ENCODE data around the gene D2HGDH.
A peak's percentile ranks its signal among the peaks of the same experiment; 100 is the strongest.

Gene D2HGDH

GRCh38 chr2:241690202-241690717 is 44.2 kb upstream of the D2HGDH start:
- Histone ChIP-seq H2AK5ac (ENCODE audit: low read depth, low read length) (no peak overlapping the region), H3K27me3 (ENCODE audit: control insufficient read depth in 3 of 3, insufficient read depth in 3 of 3, low read depth in 1 of 3, low read length in 3 of 3) (no peaks in the 10 kb centered on the region), H3K79me1 (ENCODE audit: low read depth, low read length) (peaks cover 3% of the 10 kb centered on the region), H4K8ac (ENCODE audit: low read depth, low read length) (no peak overlapping the region), H2BK12ac (ENCODE audit: low read length) (no peak overlapping the region), H2AFZ (ENCODE audit: low read length) (no peak overlapping the region), H2BK15ac (ENCODE audit: low read length) (no peak overlapping the region), H3K9ac (ENCODE audit: low read depth, low read length, poor library complexity) (no peak overlapping the region), H3K4me2 (ENCODE audit: insufficient read depth, low read length, poor library complexity, severe bottlenecking) (no peak overlapping the region), H3K4me1 (ENCODE audit: control insufficient read depth in 2 of 2, insufficient read depth in 1 of 2, low read depth in 1 of 2, low read length in 2 of 2) (peaks cover 3 to 13% of the 10 kb centered on the region in 2 donors), H2BK5ac (ENCODE audit: low read length) (no peak overlapping the region), H4K91ac (ENCODE audit: low read depth, low read length, poor library complexity) (no peak overlapping the region), H3K4ac (ENCODE audit: low read length) (no peak overlapping the region), H3K9me3 (replicated peaks in 1 of 2; ENCODE audit: control insufficient read depth in 2 of 2, insufficient read depth in 1 of 2, low read depth in 1 of 2, low read length in 2 of 2) (no peaks in the 10 kb centered on the region), H3K18ac (ENCODE audit: low read length) (no peak overlapping the region), H3K36me3 (replicated peaks in 1 of 2; ENCODE audit: control insufficient read depth in 2 of 2, insufficient read depth in 2 of 2, low read length in 2 of 2) (peaks cover 20 to 57% of the 10 kb centered on the region in 2 donors), H3K4me3 (ENCODE audit: low read length in 2 of 2) (no peak overlapping the region), H3K14ac (ENCODE audit: low read length) (no peak overlapping the region), H3K23ac (ENCODE audit: low read depth, low read length, poor library complexity) (peak overlapping the region; percentile 37), H2BK120ac (ENCODE audit: low read depth, low read length) (no peak overlapping the region), H3K27ac (replicated peaks; ENCODE audit: low read length) (no peak overlapping the region)
- no CpG with 5 or more reads among the region's 6 CpGs for WGBS, 2 donors (ENCODE audit: extremely low coverage in 2 of 2, insufficient read length in 2 of 2, insufficient replicate concordance in 1 of 2)
- DNase-seq (ENCODE audit: low spot score), result no peak

- H2AFZ ChIP-seq (ENCODE audit: low read length), result no peak overlapping the region
- H3K14ac ChIP-seq (ENCODE audit: low read length), result no peak overlapping the region
- H3K27ac ChIP-seq (replicated peaks; ENCODE audit: low read length), result no peak overlapping the region
- H2AK5ac ChIP-seq (ENCODE audit: low read depth, low read length), result no peak overlapping the region
- H3K79me1 ChIP-seq (ENCODE audit: low read depth, low read length), result no peaks in the 10 kb centered on the region
- H2BK5ac ChIP-seq (ENCODE audit: low read length), result no peak overlapping the region
- no peak overlapping the region for H4K91ac ChIP-seq (ENCODE audit: low read depth, low read length, poor library complexity)
- no peak overlapping the region for H4K8ac ChIP-seq (ENCODE audit: low read depth, low read length)
- H2BK12ac ChIP-seq (ENCODE audit: low read length), result no peak overlapping the region
- H3K18ac ChIP-seq (ENCODE audit: low read length), result no peak overlapping the region
- DNase-seq (ENCODE audit: low spot score), result no peak
- no peak overlapping the region for H3K4me3 ChIP-seq (ENCODE audit: low read length in 2 of 2)
- H3K9me3 ChIP-seq (replicated peaks in 1 of 2; ENCODE audit: control insufficient read depth in 2 of 2, insufficient read depth in 1 of 2, low read depth in 1 of 2, low read length in 2 of 2), result no peaks in the 10 kb centered on the region
- peak overlapping the region; percentile 30 for H3K9ac ChIP-seq (ENCODE audit: low read depth, low read length, poor library complexity)
- peaks cover 3 to 7% of the 10 kb centered on the region in 2 donors for H3K4me1 ChIP-seq (ENCODE audit: control insufficient read depth in 2 of 2, insufficient read depth in 1 of 2, low read depth in 1 of 2, low read length in 2 of 2)
- H3K36me3 ChIP-seq (replicated peaks in 1 of 2; ENCODE audit: control insufficient read depth in 2 of 2, insufficient read depth in 2 of 2, low read length in 2 of 2), result peaks cover 18 to 57% of the 10 kb centered on the region in 2 donors
- no peak overlapping the region for H3K23ac ChIP-seq (ENCODE audit: low read depth, low read length, poor library complexity)
- WGBS, 2 donors (ENCODE audit: extremely low coverage in 2 of 2, insufficient read length in 2 of 2, insufficient replicate concordance in 1 of 2), result no CpG with 5 or more reads among the region's 6 CpGs
- no peaks in the 10 kb centered on the region for H3K27me3 ChIP-seq (ENCODE audit: control insufficient read depth in 3 of 3, insufficient read depth in 3 of 3, low read depth in 1 of 3, low read length in 3 of 3)
- no peak overlapping the region for H2BK120ac ChIP-seq (ENCODE audit: low read depth, low read length)
- no peak overlapping the region for H3K4me2 ChIP-seq (ENCODE audit: insufficient read depth, low read length, poor library complexity, severe bottlenecking)
- no peak overlapping the region for H3K4ac ChIP-seq (ENCODE audit: low read length)
- no peak overlapping the region for H2BK15ac ChIP-seq (ENCODE audit: low read length)
Observed at GRCh38 chr2:241692448-241692847, 42.0 kb upstream of the D2HGDH start.

GRCh38 chr2:241695651-241696050 is 38.8 kb upstream of the D2HGDH start:
- no peak overlapping the region for H2AFZ ChIP-seq (ENCODE audit: low read length)
- no peak overlapping the region for H3K23ac ChIP-seq (ENCODE audit: low read depth, low read length, poor library complexity)
- no peak overlapping the region for H3K14ac ChIP-seq (ENCODE audit: low read length)
- H4K91ac ChIP-seq (ENCODE audit: low read depth, low read length, poor library complexity), result no peak overlapping the region
- peaks cover 7 to 43% of the 10 kb centered on the region in 2 donors for H3K36me3 ChIP-seq (replicated peaks in 1 of 2; ENCODE audit: control insufficient read depth in 2 of 2, insufficient read depth in 2 of 2, low read length in 2 of 2)
- no peak overlapping the region for H3K4ac ChIP-seq (ENCODE audit: low read length)
- no peaks in the 10 kb centered on the region for H3K9me3 ChIP-seq (replicated peaks in 1 of 2; ENCODE audit: control insufficient read depth in 2 of 2, insufficient read depth in 1 of 2, low read depth in 1 of 2, low read length in 2 of 2)
- H3K9ac ChIP-seq (ENCODE audit: low read depth, low read length, poor library complexity), result no peak overlapping the region
- no peak overlapping the region for H2BK12ac ChIP-seq (ENCODE audit: low read length)
- no peak overlapping the region for H3K4me2 ChIP-seq (ENCODE audit: insufficient read depth, low read length, poor library complexity, severe bottlenecking)
- no peaks in the 10 kb centered on the region for H3K79me1 ChIP-seq (ENCODE audit: low read depth, low read length)
- H3K18ac ChIP-seq (ENCODE audit: low read length), result no peak overlapping the region
- no peak overlapping the region for H2BK5ac ChIP-seq (ENCODE audit: low read length)
- no peak overlapping the region for H3K4me3 ChIP-seq (ENCODE audit: low read length in 2 of 2)
- H3K27ac ChIP-seq (replicated peaks; ENCODE audit: low read length), result no peak overlapping the region
- no peak overlapping the region for H2AK5ac ChIP-seq (ENCODE audit: low read depth, low read length)
- no peak for DNase-seq (ENCODE audit: low spot score)
- no peaks in the 10 kb centered on the region for H3K27me3 ChIP-seq (ENCODE audit: control insufficient read depth in 3 of 3, insufficient read depth in 3 of 3, low read depth in 1 of 3, low read length in 3 of 3)
- H4K8ac ChIP-seq (ENCODE audit: low read depth, low read length), result no peak overlapping the region
- no CpG with 5 or more reads among the region's 4 CpGs for WGBS, 2 donors (ENCODE audit: extremely low coverage in 2 of 2, insufficient read length in 2 of 2, insufficient replicate concordance in 1 of 2)
- H2BK120ac ChIP-seq (ENCODE audit: low read depth, low read length), result no peak overlapping the region
- no peaks in the 10 kb centered on the region for H3K4me1 ChIP-seq (ENCODE audit: control insufficient read depth in 2 of 2, insufficient read depth in 1 of 2, low read depth in 1 of 2, low read length in 2 of 2)
- no peak overlapping the region for H2BK15ac ChIP-seq (ENCODE audit: low read length)

GRCh38 chr2:241701149-241701398 is 33.4 kb upstream of the D2HGDH start:
- Histone ChIP-seq H2BK120ac (ENCODE audit: low read depth, low read length) (no peak overlapping the region), H2BK5ac (ENCODE audit: low read length) (no peak overlapping the region), H3K18ac (ENCODE audit: low read length) (no peak overlapping the region), H3K4me1 (ENCODE audit: control insufficient read depth in 2 of 2, insufficient read depth in 1 of 2, low read depth in 1 of 2, low read length in 2 of 2) (peaks cover 5 to 7% of the 10 kb centered on the region in 2 donors), H3K27ac (replicated peaks; ENCODE audit: low read length) (peak overlapping the region; percentile 51), H3K4me3 (ENCODE audit: low read length in 2 of 2) (peak overlapping the region; percentile 95 to 97), H4K91ac (ENCODE audit: low read depth, low read length, poor library complexity) (no peak overlapping the region), H2BK15ac (ENCODE audit: low read length) (no peak overlapping the region), H3K27me3 (ENCODE audit: control insufficient read depth in 3 of 3, insufficient read depth in 3 of 3, low read depth in 1 of 3, low read length in 3 of 3) (no peaks in the 10 kb centered on the region), H3K23ac (ENCODE audit: low read depth, low read length, poor library complexity) (peak overlapping the region; percentile 91), H3K4ac (ENCODE audit: low read length) (no peak overlapping the region), H4K8ac (ENCODE audit: low read depth, low read length) (no peak overlapping the region), H3K36me3 (replicated peaks in 1 of 2; ENCODE audit: control insufficient read depth in 2 of 2, insufficient read depth in 2 of 2, low read length in 2 of 2) (peaks cover 9 to 20% of the 10 kb centered on the region in 2 donors), H3K9me3 (replicated peaks in 1 of 2; ENCODE audit: control insufficient read depth in 2 of 2, insufficient read depth in 1 of 2, low read depth in 1 of 2, low read length in 2 of 2) (peaks cover 5 to 10% of the 10 kb centered on the region in 2 donors), H3K79me1 (ENCODE audit: low read depth, low read length) (peaks cover 15% of the 10 kb centered on the region), H2AK5ac (ENCODE audit: low read depth, low read length) (no peak overlapping the region), H3K9ac (ENCODE audit: low read depth, low read length, poor library complexity) (peak overlapping the region; percentile 88), H3K4me2 (ENCODE audit: insufficient read depth, low read length, poor library complexity, severe bottlenecking) (peak overlapping the region; percentile 80), H3K14ac (ENCODE audit: low read length) (no peak overlapping the region), H2BK12ac (ENCODE audit: low read length) (no peak overlapping the region), H2AFZ (ENCODE audit: low read length) (peak overlapping the region; percentile 90)
- DNase-seq (ENCODE audit: low spot score), result no peak
- WGBS, 2 donors (ENCODE audit: extremely low coverage in 2 of 2, insufficient read length in 2 of 2, insufficient replicate concordance in 1 of 2), result no CpG with 5 or more reads among the region's 17 CpGs

Measured in neuronal stem cell (in vitro differentiated cells).